Cardiac septum (tissue), 1 donor: ENCODE data around the gene MRPL11. TPM values are rescaled to one million over a fixed set of nuclear protein-coding genes. Genes with fewer than 3 reads are reported as not detected.
A peak's percentile ranks its signal among the peaks of the same experiment; 100 is the strongest.
"Not testable (repeated sequence)": the region's sequence is repeated elsewhere in the genome, so short reads cannot be mapped to it uniquely, and the experiment has no call there.

Experiments
- DNase-seq: peaks from one replicate; pipeline ENCODE4 v3.0.0-alpha.2; 2020; ENCODE audit warnings: low spot score
- intact Hi-C: fragments of 100-400 bp; cut with DNase I; formaldehyde crosslinking; loops from one replicate; pipeline ENCODE4 v1.14.0; 2022
- total RNA-seq: library from RNA; stranded (reverse); fragmentation: NEBNext Ultra II Directional; extraction: Animal tissue kit (Norgen Biotek cat#: 25700); gene quantifications from one replicate; pipeline ENCODE4 v1.2.1, GENCODE V29; 2021
- donor health status: DM: no; HTN: no; CAD: no.

MRPL11 gene
- total RNA-seq, 1 donor from 2014 or later, result 40.3 TPM

GRCh38 chr11:66468691-66469090 lies 30.0 kb upstream of the MRPL11 start:
- no peak for DNase-seq
- intact Hi-C loops, result no loop called here

GRCh38 chr11:66467756-66468155 lies 29.1 kb upstream of the MRPL11 start:
- DNase-seq, result no peak
- intact Hi-C loops, result no loop called here

GRCh38 chr11:66467034-66467659 lies 28.5 kb upstream of the MRPL11 start:
- intact Hi-C loops, result no loop called here
- DNase-seq, result no peak

- intact Hi-C loops, result no loop called here
- DNase-seq, result peak; percentile 98
These were observed 27.8 kb upstream of the MRPL11 start, which contains the start of gene PELI3 for GRCh38 chr11:66466225-66467033. TSS of gene PELI3 (plus strand) at chr11:66466905. CDS start at chr11:66468129, 1,224 bp downstream.

- DNase-seq, result no peak
- intact Hi-C loops, result no loop called here
These were observed 27.0 kb upstream of the MRPL11 start for GRCh38 chr11:66465373-66466224.

GRCh38 chr11:66464916-66465315 lies 26.3 kb upstream of the MRPL11 start:
- DNase-seq, result no peak
- intact Hi-C loops, result no loop called here

- intact Hi-C loops, DNase-seq: not testable (repeated sequence)
These were observed 25.5 kb upstream of the MRPL11 start for GRCh38 chr11:66464116-66464515.

DNA sequence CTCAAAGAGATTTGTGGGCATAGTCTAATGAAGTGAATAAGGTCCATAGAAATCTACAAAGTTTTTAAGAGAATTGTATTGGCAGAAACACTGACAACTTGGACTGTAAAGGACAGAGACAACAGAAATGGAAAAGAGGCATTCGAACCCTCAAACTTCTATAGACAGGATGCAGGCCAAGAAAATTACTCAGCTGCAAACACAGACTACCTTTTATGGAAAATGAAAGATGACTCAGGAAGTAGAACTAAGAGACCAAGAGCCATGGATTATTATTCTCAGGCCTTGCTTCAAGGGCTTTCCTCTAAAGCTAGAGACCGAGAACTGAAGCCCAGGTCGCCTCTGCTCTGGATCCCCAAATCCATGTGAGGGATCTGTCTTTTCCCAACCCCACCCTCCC lies 24.3 kb upstream of the MRPL11 start:
- no peak for DNase-seq
- intact Hi-C loops, result no loop called here

DNA sequence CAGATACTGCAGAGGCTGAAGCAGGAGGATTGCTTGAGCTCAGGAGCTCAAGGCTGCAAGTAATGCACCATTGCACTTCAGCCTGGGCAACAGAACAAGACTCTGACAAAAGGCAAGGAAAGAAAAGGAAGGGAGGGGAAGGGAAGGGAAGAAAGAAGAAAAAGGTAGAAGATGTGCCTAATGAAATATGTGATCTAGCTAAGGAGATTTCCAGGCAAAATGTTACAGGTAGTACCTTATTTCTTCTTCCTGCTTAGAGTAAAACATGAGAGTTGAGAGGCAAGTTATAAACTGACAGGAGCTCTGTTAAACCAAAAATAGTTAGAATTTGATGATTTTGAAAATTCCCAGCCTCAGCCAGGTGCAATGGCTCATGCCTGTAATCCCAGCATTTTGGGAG lies 23.4 kb upstream of the MRPL11 start:
- intact Hi-C loops, result no loop called here
- no peak for DNase-seq

GRCh38 chr11:66459138-66459778 lies 20.6 kb upstream of the MRPL11 start:
- intact Hi-C loops, result no loop called here
- DNase-seq, result no peak

DNA sequence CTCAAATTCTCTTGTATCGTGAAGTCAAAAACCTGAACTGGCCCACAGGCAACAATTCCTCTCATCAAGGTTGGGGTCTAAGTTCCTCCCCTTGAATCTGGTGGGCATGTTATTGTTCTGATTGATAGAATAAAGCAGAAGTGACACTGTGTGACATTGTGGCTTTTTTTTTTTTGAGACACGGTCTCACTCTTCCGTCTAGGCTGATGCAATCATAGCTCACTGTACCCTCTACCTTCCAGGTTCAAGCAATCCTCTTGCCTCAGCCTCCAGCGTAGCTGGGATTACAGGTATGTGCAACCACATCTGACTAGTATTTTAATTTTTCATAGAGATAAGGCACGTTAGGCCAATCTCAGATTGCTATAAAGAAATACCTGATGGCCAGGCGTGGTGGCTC lies 19.2 kb upstream of the MRPL11 start:
- DNase-seq, result no peak
- intact Hi-C loops, result no loop called here

DNA sequence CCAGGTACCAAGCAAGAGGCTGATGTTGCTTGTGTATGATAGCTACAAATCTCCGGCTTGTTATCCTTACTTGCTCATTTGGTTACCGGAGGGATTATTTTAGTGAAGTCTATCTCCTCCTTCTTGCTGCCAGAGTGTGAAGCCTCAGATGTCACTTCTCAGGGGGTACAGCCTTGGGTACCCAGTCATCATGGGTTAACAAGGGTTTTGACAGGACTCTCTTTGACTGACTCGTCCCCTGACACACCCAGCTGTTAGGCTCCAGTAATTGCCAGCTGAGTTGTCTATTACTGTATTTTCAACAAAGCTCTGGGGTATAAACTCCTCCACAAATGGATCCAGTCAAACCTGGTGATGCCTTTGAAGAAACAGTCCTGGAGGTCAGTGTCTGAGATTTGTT lies 16.2 kb upstream of the MRPL11 start:
- intact Hi-C loops, result no loop called here
- no peak for DNase-seq

GRCh38 chr11:66454247-66454646 lies 15.6 kb upstream of the MRPL11 start:
- no peak for DNase-seq
- intact Hi-C loops, result no loop called here

- no peak for DNase-seq
- intact Hi-C loops, result no loop called here
These were observed 13.0 kb upstream of the MRPL11 start for GRCh38 chr11:66451663-66452062.

DNA sequence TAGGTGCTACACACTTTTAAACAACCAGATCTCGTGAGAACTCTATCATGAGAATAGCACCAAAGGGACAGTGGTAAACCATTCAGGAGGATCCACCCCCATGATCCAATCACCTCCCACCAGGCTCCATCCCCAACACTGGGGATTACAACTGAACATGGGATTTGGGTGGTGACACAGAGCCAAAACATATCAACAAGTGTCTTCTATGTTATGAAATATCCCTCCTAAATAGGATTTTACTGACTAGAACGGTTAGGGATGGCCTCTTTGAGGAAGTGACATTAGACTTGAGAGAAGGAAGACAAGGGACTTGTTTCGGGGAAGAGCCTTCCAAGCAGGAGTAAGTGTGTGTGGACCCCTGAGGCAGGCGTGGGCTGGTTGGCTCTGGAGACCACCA lies 11.9 kb upstream of the MRPL11 start:
- intact Hi-C loops, result no loop called here
- DNase-seq, result no peak

GRCh38 chr11:66448523-66448922 lies 9.9 kb upstream of the MRPL11 start:
- intact Hi-C loops, result no loop called here

GRCh38 chr11:66447012-66447411 lies 8.4 kb upstream of the MRPL11 start:
- intact Hi-C loops, result no loop called here
- DNase-seq, result no peak

More at GRCh38 chr11:66448523-66448922, 9.9 kb upstream of the MRPL11 start:
- no peak for DNase-seq

- intact Hi-C loops, result no loop called here
- no peak for DNase-seq
These were observed 5.0 kb upstream of the MRPL11 start for GRCh38 chr11:66443602-66444001.

DNA sequence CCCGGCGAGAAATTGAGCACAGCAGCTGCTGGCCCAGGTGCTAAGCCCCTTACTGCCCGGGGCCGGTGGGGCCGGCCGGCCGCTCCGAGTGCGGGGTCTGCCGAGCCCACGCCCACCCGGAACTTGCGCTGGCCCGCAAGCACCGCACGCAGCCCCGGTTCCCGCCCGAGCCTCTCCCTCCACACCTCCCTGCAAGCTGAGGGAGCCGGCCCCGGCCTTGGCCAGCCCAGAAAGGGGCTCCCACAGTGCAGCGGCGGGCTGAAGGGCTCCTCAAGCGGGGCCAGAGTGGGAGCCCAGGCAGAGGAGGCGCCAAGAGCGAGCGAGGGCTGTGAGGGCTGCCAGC lies 2.3 kb upstream of the MRPL11 start:
- DNase-seq, intact Hi-C loops: not testable (repeated sequence)
